HepG2 (cell line): ENCODE results near the gene TK1. TPM values are rescaled to one million over a fixed set of nuclear protein-coding genes. Genes with fewer than 3 reads are reported as not detected.

ENCODE experiments used
- NFE2L2 ChIP-seq: fragments of 150-350 bp; IDR thresholded peaks from 2 replicates; pipeline ENCODE4 v1.6.1; 2014; ENCODE audit warnings: low read length
- YEATS4 ChIP-seq: sonication (generic); formaldehyde crosslinking; IDR thresholded peaks from 2 replicates; pipeline ENCODE4 v1.4.0; 2020; ENCODE audit warnings: missing genetic modification reagents, borderline replicate concordance
- ZMYM3 ChIP-seq: sonication (generic); formaldehyde crosslinking; IDR thresholded peaks from 2 replicates; pipeline ENCODE4 v1.5.1; 2020; ENCODE audit warnings: mild to moderate bottlenecking, missing genetic modification reagents
- ZNF577 ChIP-seq: sonication (generic); formaldehyde crosslinking; IDR thresholded peaks from 2 replicates; pipeline ENCODE4 v1.4.0; 2020; ENCODE audit warnings: mild to moderate bottlenecking, low read depth, missing genetic modification reagents, borderline replicate concordance
- ZNF644 ChIP-seq: IDR thresholded peaks from 2 replicates; pipeline ENCODE4 v1.6.1; 2016; ENCODE audit warnings: low read depth
- ZNF788 ChIP-seq: sonication (generic); formaldehyde crosslinking; IDR thresholded peaks from 2 replicates; pipeline ENCODE4 v1.5.0; 2020; ENCODE audit warnings: mild to moderate bottlenecking, missing genetic modification reagents, borderline replicate concordance
- polyA plus RNA-seq, 8 experiments: library from polyadenylated mRNA; depleted of rRNA in 3 of 8; stranded (reverse) in 7 of 8; unstranded in 1 of 8; fragments of >200 nt; fragmentation: Illumina TruSeq in 4 of 8; extraction: Trizol in 4 of 8; gene quantifications; 2 replicates each; pipeline versions ENCODE4 v1.2.1 to v1.2.3, GENCODE V29; 2011 to 2016; ENCODE audit warnings: low read depth in 4 of 8, missing spikeins in 1 of 8, mixed read lengths in 1 of 8; ENCODE audit not compliant: insufficient read depth in 1 of 8
- total RNA-seq, 5 experiments: library from RNA; depleted of rRNA; stranded (reverse); fragments of >200 nt; fragmentation: Illumina TruSeq; extraction: Trizol; gene quantifications; 2 replicates each; pipeline ENCODE4 v1.2.3, GENCODE V29; 2016; ENCODE audit warnings: low read depth in 1 of 5
- TF ChIP-seq, protein P1 (sequence below): sonication (generic); formaldehyde crosslinking; conservative IDR thresholded peaks from 2 replicates; pipeline ENCODE4 v1.4.0; 2020; ENCODE audit warnings: missing genetic modification reagents
- TF ChIP-seq, protein P2 (sequence below): IDR thresholded peaks from 2 replicates; pipeline ENCODE4 v1.6.1; 2018; ENCODE audit warnings: missing genetic modification reagents
- TF ChIP-seq, protein P3 (sequence below), 2 experiments: IDR thresholded peaks; 2 replicates each; pipeline ENCODE4 v1.6.1; 2011 to 2012; ENCODE audit warnings: low read length in 2 of 2, borderline replicate concordance in 1 of 2, low read depth in 1 of 2, mild to moderate bottlenecking in 1 of 2, moderate library complexity in 1 of 2
- TF ChIP-seq, protein P4 (sequence below): sonication (generic); formaldehyde crosslinking; conservative IDR thresholded peaks from 2 replicates; pipeline ENCODE4 v1.4.0; 2020; ENCODE audit warnings: missing genetic modification reagents
- TF ChIP-seq, protein P5 (sequence below): sonication (generic); formaldehyde crosslinking; IDR thresholded peaks from 2 replicates; pipeline ENCODE4; 2020; ENCODE audit warnings: missing genetic modification reagents, mild to moderate bottlenecking, borderline replicate concordance
- TF ChIP-seq, protein P6 (sequence below): sonication (generic); formaldehyde crosslinking; conservative IDR thresholded peaks from 2 replicates; pipeline ENCODE4 v1.5.0; 2020; ENCODE audit warnings: missing genetic modification reagents

TK1 gene
- total and polyA plus RNA-seq, 2 of the 13 experiments (the other 11 are each of a cell fraction or from before 2014, with no cell fraction given), result 45.0 to 96.0 TPM

DNA sequence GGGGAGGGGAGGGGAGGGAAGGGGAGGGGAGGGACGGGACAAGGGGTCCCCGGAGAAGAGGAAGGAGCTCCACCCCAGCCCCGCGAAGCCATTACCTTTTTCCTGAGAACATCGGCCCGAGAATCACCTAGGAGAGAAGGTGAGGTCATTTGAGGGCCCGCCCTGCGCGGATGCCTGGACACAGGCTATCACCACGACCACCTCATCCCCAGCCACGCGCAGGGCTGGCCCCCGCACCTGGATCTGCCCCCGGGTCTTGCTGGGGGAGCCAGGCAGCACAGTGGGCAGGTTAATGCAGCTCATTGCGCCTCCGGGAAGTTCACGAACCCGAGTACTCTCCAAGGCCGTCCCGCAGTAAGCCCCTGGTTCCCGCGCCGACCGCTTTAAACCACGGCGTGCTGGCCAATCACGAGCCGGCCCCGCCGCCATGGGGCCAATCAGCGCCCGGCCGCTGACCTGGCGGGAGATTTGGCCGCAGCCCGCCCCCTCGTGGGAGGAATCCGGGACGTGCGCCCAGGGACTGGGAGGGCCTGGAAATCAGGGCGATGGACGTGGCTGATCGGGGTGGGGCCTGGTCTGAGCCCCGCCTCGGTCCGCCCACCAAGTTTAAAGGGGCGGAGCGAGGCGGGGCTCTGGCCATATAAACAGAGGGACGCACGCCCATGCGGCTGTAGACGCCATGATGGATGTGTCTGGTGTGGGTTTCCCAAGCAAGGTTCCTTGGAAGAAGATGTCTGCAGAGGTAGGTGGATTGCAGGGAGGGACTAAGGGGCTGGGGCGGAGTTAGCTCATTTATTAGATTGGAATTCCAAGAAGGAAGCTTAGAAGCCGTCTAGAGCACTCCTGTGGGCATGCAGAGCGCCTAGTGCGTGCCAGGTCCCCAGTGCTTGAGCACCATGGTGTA is at the start of gene TK1, which contains the start of gene AFMID (continued):
- peak; percentile 86 for TF ChIP-seq YEATS4 (CRISPR knock-in tag)
- TF ChIP-seq, protein P1, sequence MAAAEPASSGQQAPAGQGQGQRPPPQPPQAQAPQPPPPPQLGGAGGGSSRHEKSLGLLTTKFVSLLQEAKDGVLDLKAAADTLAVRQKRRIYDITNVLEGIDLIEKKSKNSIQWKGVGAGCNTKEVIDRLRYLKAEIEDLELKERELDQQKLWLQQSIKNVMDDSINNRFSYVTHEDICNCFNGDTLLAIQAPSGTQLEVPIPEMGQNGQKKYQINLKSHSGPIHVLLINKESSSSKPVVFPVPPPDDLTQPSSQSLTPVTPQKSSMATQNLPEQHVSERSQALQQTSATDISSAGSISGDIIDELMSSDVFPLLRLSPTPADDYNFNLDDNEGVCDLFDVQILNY, result peak; percentile 100
- TF ChIP-seq, protein P2, sequence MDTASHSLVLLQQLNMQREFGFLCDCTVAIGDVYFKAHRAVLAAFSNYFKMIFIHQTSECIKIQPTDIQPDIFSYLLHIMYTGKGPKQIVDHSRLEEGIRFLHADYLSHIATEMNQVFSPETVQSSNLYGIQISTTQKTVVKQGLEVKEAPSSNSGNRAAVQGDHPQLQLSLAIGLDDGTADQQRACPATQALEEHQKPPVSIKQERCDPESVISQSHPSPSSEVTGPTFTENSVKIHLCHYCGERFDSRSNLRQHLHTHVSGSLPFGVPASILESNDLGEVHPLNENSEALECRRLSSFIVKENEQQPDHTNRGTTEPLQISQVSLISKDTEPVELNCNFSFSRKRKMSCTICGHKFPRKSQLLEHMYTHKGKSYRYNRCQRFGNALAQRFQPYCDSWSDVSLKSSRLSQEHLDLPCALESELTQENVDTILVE (CRISPR knock-in tag), result peak; percentile 14; the same call in 1 of the 2 replicates
- TF ChIP-seq, protein P3, sequence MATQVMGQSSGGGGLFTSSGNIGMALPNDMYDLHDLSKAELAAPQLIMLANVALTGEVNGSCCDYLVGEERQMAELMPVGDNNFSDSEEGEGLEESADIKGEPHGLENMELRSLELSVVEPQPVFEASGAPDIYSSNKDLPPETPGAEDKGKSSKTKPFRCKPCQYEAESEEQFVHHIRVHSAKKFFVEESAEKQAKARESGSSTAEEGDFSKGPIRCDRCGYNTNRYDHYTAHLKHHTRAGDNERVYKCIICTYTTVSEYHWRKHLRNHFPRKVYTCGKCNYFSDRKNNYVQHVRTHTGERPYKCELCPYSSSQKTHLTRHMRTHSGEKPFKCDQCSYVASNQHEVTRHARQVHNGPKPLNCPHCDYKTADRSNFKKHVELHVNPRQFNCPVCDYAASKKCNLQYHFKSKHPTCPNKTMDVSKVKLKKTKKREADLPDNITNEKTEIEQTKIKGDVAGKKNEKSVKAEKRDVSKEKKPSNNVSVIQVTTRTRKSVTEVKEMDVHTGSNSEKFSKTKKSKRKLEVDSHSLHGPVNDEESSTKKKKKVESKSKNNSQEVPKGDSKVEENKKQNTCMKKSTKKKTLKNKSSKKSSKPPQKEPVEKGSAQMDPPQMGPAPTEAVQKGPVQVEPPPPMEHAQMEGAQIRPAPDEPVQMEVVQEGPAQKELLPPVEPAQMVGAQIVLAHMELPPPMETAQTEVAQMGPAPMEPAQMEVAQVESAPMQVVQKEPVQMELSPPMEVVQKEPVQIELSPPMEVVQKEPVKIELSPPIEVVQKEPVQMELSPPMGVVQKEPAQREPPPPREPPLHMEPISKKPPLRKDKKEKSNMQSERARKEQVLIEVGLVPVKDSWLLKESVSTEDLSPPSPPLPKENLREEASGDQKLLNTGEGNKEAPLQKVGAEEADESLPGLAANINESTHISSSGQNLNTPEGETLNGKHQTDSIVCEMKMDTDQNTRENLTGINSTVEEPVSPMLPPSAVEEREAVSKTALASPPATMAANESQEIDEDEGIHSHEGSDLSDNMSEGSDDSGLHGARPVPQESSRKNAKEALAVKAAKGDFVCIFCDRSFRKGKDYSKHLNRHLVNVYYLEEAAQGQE (IDR thresholded peaks at IDR 0.05; ENCODE audit: borderline replicate concordance in 1 of 2, low read depth in 1 of 2, low read length in 2 of 2), result peak in 1 of 2 experiments; percentile 70; a peak in 1 of 4 replicates
- TF ChIP-seq, protein P4, sequence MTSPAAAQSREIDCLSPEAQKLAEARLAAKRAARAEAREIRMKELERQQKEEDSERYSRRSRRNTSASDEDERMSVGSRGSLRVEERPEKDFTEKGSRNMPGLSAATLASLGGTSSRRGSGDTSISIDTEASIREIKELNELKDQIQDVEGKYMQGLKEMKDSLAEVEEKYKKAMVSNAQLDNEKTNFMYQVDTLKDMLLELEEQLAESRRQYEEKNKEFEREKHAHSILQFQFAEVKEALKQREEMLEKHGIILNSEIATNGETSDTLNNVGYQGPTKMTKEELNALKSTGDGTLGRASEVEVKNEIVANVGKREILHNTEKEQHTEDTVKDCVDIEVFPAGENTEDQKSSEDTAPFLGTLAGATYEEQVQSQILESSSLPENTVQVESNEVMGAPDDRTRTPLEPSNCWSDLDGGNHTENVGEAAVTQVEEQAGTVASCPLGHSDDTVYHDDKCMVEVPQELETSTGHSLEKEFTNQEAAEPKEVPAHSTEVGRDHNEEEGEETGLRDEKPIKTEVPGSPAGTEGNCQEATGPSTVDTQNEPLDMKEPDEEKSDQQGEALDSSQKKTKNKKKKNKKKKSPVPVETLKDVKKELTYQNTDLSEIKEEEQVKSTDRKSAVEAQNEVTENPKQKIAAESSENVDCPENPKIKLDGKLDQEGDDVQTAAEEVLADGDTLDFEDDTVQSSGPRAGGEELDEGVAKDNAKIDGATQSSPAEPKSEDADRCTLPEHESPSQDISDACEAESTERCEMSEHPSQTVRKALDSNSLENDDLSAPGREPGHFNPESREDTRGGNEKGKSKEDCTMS (CRISPR knock-in tag), result peak; percentile 13; the same call in 1 of the 2 replicates
- TF ChIP-seq ZNF644 (CRISPR knock-in tag), result peak; percentile 86
- no peak for TF ChIP-seq ZNF577 (CRISPR knock-in tag)
- TF ChIP-seq, protein P5, sequence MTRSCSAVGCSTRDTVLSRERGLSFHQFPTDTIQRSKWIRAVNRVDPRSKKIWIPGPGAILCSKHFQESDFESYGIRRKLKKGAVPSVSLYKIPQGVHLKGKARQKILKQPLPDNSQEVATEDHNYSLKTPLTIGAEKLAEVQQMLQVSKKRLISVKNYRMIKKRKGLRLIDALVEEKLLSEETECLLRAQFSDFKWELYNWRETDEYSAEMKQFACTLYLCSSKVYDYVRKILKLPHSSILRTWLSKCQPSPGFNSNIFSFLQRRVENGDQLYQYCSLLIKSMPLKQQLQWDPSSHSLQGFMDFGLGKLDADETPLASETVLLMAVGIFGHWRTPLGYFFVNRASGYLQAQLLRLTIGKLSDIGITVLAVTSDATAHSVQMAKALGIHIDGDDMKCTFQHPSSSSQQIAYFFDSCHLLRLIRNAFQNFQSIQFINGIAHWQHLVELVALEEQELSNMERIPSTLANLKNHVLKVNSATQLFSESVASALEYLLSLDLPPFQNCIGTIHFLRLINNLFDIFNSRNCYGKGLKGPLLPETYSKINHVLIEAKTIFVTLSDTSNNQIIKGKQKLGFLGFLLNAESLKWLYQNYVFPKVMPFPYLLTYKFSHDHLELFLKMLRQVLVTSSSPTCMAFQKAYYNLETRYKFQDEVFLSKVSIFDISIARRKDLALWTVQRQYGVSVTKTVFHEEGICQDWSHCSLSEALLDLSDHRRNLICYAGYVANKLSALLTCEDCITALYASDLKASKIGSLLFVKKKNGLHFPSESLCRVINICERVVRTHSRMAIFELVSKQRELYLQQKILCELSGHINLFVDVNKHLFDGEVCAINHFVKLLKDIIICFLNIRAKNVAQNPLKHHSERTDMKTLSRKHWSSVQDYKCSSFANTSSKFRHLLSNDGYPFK (CRISPR knock-in tag), result no peak; the same call in 1 of the 2 replicates
- TF ChIP-seq, protein P6, sequence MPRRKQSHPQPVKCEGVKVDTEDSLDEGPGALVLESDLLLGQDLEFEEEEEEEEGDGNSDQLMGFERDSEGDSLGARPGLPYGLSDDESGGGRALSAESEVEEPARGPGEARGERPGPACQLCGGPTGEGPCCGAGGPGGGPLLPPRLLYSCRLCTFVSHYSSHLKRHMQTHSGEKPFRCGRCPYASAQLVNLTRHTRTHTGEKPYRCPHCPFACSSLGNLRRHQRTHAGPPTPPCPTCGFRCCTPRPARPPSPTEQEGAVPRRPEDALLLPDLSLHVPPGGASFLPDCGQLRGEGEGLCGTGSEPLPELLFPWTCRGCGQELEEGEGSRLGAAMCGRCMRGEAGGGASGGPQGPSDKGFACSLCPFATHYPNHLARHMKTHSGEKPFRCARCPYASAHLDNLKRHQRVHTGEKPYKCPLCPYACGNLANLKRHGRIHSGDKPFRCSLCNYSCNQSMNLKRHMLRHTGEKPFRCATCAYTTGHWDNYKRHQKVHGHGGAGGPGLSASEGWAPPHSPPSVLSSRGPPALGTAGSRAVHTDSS (CRISPR knock-in tag), result no peak
- no peak for TF ChIP-seq NFE2L2
- no peak; the same call in 1 of the 2 replicates for TF ChIP-seq ZMYM3 (CRISPR knock-in tag)
- TF ChIP-seq ZNF788, result peak; percentile 96; the same call in 1 of the 2 replicates
